Fibroblast of villous mesenchyme (primary cell): Measurements from ENCODE around the gene COL13A1. TPM values are rescaled to one million over a fixed set of nuclear protein-coding genes. Genes with fewer than 3 reads are reported as not detected.

Experiments
- DNase-seq: peaks from one replicate; pipeline ENCODE4 v3.0.0-alpha.2; 2010; ENCODE audit warnings: low read depth
- H3K4me3 ChIP-seq: 2 replicates; pipeline ENCODE4 v1.5.1; 2011; ENCODE audit warnings: low read depth, mild to moderate bottlenecking, low read length
- total RNA-seq: library from RNA; depleted of rRNA; stranded (reverse); fragments of >200 nt; gene quantifications from 2 replicates; pipeline ENCODE4 v1.2.3, GENCODE V29; 2012
- TF ChIP-seq, protein P1 (sequence below): IDR thresholded peaks from 2 replicates; pipeline ENCODE4 v1.5.1; 2012; ENCODE audit warnings: low read depth, mild to moderate bottlenecking, low read length; ENCODE audit not compliant: insufficient read depth

COL13A1 gene
- total RNA-seq, 1 donor = 3.5 TPM

DNA sequence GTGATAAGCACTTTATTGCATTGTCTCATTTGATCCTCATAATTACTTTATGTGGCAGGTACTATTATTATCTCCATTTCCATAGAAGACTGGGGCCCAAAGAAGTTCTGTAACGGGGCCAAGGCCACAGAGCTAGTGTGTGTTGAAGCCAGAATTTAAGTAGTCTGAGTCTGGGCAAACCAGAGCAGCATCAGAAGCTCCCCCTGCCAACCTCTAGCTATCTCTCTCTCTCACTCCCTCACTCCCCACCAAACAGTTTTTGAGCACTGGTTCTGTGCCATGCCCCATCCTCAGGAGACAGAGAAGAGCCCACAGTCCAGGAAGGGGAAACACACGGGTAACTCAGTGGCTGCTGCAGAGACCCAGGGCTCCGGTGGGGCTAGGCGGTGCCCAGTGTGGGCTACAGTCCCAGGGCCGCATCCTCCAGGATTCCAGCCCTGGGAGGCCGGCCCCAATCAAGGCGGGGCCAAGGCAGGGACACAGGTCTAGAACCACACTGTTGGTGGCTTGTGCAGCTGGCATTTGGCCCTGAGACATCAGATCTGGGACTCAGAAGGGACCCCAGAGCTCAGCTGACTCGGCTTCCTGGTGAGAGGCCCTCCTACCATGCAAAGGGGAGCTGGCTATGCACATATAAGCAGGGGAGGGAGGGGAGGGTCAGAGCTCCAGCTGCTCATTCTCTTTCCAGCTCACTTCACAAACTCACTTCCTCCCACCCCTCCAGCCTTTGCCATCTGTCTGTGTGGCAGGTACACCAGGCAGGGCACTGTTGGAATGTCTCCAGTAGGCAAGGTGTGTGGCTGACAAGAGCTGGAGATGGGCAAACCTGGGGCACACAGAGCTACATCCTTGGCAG, 34.4 kb downstream of the COL13A1 start:
- TF ChIP-seq, protein P1, sequence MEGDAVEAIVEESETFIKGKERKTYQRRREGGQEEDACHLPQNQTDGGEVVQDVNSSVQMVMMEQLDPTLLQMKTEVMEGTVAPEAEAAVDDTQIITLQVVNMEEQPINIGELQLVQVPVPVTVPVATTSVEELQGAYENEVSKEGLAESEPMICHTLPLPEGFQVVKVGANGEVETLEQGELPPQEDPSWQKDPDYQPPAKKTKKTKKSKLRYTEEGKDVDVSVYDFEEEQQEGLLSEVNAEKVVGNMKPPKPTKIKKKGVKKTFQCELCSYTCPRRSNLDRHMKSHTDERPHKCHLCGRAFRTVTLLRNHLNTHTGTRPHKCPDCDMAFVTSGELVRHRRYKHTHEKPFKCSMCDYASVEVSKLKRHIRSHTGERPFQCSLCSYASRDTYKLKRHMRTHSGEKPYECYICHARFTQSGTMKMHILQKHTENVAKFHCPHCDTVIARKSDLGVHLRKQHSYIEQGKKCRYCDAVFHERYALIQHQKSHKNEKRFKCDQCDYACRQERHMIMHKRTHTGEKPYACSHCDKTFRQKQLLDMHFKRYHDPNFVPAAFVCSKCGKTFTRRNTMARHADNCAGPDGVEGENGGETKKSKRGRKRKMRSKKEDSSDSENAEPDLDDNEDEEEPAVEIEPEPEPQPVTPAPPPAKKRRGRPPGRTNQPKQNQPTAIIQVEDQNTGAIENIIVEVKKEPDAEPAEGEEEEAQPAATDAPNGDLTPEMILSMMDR = no peak
- DNase-seq = no peak
- no peak overlapping the region for H3K4me3 ChIP-seq

DNA sequence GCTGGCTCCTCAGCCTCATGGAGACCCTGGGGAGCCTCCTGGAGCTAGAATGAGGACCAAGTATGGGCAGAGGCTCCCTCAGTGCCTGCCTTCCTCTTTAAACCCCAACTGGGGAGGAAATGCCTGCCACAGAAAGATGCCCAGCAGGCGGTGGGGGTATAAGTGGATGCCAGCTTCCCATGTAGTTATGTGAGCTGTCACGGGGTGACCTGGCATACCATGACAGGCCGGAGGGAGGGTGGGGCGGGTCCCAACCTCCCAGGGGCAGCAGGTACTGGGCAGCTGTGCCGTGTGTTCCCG, 35.0 kb downstream of the COL13A1 start:
- TF ChIP-seq, protein P1 = no peak
- no peak for DNase-seq

GRCh38 chr10:69837261-69837660, 35.6 kb downstream of the COL13A1 start:
- H3K4me3 ChIP-seq = no peak overlapping the region
- DNase-seq = no peak
- TF ChIP-seq, protein P1 = no peak

More for the DNA sequence above, 35.0 kb downstream of the COL13A1 start:
- H3K4me3 ChIP-seq = no peak overlapping the region

DNA sequence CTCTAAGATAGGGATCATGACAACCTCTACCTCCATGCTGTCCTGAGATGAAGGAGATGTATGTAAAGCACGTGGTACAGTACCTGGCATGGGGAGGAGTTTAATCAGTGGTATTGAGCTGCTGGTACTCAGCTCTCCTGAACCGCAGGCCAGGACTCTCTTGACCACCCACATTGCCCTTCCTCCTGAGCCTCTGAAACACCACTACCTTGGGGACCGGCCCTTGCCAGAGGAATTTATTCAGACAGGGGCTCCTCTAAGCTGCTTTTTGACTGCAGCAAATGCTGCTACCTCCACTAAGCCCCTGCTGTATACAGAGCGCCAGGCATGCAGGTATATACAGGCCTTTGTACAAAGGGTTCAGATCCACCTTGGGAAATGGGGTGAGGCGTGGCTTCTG, 36.7 kb downstream of the COL13A1 start:
- no peak for DNase-seq
- H3K4me3 ChIP-seq = no peak overlapping the region
- TF ChIP-seq, protein P1 = no peak

- H3K4me3 ChIP-seq = no peak overlapping the region
- peak; percentile 31 for DNase-seq
- TF ChIP-seq, protein P1 = no peak
Measured at GRCh38 chr10:69838853-69839252, 37.1 kb downstream of the COL13A1 start.

- H3K4me3 ChIP-seq = no peak overlapping the region
- TF ChIP-seq, protein P1 = no peak
- DNase-seq = peak; percentile 49
Measured at GRCh38 chr10:69839696-69840345, 38.1 kb downstream of the COL13A1 start.
